HT1080 (cell line): ENCODE measurements around the gene ADI1. TPM values are rescaled to one million over a fixed set of nuclear protein-coding genes. Genes with fewer than 3 reads are reported as not detected.
A peak's percentile ranks its signal among the peaks of the same experiment; 100 is the strongest.

Experiments used
- DNase-seq: peaks from one replicate; pipeline ENCODE4 v3.0.0-alpha.2; 2015; ENCODE audit warnings: low read depth
- polyA plus RNA-seq, 2 experiments: library from polyadenylated mRNA; depleted of rRNA; stranded (reverse); fragments of >200 nt; gene quantifications; 2 replicates each; pipeline ENCODE4 v1.2.3, GENCODE V29; 2015
- total RNA-seq: library from RNA; depleted of rRNA; stranded (reverse); fragments of >200 nt; shearing (Covaris generic); gene quantifications from 2 replicates; pipeline ENCODE4 v1.2.3, GENCODE V29; 2014; rRNA removed

Gene ADI1, protein sequence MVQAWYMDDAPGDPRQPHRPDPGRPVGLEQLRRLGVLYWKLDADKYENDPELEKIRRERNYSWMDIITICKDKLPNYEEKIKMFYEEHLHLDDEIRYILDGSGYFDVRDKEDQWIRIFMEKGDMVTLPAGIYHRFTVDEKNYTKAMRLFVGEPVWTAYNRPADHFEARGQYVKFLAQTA
- 98.8 and 106 TPM in 2 replicates for total RNA-seq
- 49.8 and 50.5 TPM in 2 replicates for polyA plus RNA-seq (2015; cell fraction: cytosol; rRNA removed)
- polyA plus RNA-seq (2015; cell fraction: nucleus; rRNA removed) = 22.5 and 27.3 TPM in 2 replicates

DNA sequence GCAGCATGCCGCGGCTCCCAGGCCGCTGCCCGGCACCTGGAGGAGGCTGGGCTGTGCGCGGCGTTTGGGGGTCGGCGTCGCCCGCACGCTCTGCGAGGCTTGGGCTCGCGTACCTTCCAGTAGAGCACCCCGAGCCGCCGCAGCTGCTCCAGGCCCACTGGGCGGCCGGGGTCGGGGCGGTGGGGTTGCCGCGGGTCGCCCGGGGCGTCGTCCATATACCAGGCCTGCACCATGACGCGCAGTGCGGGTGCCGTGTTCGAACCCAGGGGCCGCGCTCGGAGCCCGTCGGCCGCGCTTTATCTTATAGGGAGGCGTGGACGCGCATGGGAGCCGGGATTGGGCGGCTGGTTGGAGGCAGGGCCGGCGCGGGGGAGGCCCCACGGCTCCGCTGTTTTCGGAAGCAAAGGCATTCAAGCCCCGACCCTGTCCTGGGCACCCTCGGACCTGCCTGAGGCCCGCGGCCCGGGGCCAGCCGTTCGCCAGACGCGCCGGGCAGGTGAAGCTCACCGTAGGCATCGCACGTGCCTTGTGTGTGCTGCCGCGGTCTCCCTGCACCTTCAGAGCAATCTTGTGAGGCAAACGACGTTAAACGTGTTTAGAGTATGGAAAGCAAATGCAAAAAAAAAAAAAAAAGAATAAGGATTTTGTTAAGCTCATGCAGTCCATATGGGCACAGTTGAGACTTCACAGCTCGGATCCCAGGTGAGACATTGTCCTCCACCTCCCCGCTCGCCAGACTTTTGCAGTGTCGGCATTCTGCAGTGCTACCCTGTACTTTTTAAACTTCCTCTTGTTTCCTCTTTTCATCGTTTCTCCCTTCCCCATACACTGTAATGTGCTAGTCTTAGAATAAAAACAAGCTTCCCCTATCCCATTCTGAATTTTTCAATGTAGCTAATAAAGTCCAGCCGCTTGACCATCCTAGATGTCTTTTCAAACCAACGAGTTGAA lies at the start of gene ADI1:
TSS of gene ADI1 (minus strand) at position 277 of the 951 bp plus-strand sequence. CDS start at position 233, 44 bp downstream.
- DNase-seq = peak; percentile 86

GRCh38 chr2:3566806-3567205 lies 47.5 kb upstream of the ADI1 start:
- DNase-seq = no peak

- DNase-seq = no peak
Measured at GRCh38 chr2:3565117-3565516, 45.8 kb upstream of the ADI1 start.

- no peak for DNase-seq
Measured at GRCh38 chr2:3563521-3563976, 44.2 kb upstream of the ADI1 start.

GRCh38 chr2:3558205-3559014 lies 39.1 kb upstream of the ADI1 start, which contains the start of gene RNASEH1:
RNASEH1 (minus strand) TSS chr2:3558333; CDS start chr2:3558260, 73 bp downstream.
- DNase-seq = peak; percentile 99

DNA sequence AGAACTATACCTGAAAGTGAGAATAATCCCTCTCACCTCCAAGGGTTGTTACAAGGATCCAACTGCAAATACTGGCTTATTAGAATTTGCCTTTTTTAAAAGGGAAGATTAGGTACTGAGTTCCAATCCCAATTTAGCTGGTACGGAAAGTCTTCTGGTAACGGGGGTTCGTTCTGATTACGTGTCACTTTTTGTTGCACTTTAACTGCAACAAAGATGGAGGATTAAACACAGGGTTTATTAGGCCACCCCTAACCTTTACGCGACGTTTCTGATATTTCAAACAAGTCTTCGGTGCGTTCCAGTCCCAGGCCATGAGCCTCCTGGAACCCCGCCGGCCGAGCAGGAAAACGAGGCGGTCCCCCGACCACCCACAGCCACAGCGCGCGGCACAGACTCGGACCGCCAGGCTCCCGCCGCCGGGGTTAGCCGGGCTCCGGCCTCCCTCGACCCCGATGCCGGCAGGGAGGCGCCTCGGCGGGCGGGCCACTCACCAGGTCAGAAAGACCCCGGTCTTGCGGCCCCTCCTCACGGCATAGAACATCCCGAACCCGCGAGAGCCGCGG lies 38.4 kb upstream of the ADI1 start:
- no peak for DNase-seq

DNA sequence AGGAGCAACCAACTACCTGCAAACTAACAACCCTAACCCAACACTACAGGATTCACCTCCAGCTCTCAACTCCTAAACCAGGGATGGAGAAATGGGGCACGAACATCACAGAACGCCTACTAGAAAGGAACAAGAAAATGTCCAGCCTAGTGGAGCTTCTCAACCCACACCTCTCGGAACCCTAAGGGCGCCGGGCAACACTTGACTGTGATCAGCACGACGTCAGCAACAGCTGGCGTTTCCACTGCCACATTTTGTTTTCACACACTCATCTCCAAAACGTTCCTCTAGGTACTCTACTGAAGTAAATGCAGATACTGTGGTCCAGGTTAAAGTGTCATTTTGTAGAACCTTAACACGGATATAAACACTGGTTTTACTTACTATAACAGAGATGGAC lies 34.6 kb upstream of the ADI1 start:
- DNase-seq = no peak

DNA sequence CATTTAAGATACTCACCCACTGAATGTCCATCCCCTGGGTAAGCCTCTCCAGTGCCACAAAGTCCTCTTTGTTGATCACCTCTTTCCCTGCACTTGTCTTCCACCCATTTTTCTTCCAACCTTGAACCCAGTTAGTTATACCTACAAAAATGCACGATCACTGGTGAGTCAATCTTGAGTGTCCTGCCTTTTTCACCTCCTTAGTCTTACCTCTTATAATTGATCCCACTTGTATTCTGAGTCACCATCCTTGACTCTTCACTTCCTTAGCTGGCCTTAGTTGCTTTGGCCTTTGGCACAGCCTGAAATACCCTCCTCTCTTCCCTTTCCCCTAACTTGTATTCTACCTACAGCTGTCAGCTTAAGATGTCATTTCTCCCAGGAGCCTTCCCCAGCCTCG lies 28.6 kb upstream of the ADI1 start:
- peak; percentile 44 for DNase-seq

- DNase-seq = no peak
Measured at GRCh38 chr2:3545788-3546478, 26.6 kb upstream of the ADI1 start.

DNA sequence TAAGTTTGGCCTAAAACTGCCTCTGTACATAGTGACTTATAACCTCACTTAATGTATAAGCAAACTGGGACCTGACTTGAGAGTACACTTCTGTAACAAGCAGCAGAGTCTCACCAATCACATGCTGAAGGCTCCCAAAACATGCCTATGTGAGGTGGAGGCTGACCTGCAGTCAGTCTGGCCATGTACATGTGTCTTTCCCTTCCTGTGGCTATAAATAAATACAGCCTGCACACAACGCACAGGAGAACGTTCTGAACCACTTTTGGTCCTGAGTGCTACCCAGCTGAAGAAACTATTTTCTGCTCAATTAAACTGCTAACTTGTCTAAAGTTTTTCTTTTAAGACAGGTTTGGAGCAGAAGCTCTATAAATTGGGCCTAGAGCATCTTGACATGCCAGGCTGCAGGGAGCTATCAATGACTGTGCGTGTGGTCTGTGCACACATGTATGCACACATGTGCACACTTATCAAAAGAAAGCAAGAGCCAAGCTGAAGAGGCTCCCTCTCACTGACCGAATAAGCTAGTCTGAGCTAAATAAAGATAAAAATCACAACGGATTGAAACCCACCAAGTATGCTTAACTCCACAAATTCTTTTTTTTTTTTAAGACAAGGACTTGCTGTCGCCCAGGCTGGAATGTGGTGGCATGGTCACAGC lies 23.8 kb upstream of the ADI1 start:
- DNase-seq = no peak

- DNase-seq = no peak
Measured at GRCh38 chr2:3542107-3542506, 22.8 kb upstream of the ADI1 start.

DNA sequence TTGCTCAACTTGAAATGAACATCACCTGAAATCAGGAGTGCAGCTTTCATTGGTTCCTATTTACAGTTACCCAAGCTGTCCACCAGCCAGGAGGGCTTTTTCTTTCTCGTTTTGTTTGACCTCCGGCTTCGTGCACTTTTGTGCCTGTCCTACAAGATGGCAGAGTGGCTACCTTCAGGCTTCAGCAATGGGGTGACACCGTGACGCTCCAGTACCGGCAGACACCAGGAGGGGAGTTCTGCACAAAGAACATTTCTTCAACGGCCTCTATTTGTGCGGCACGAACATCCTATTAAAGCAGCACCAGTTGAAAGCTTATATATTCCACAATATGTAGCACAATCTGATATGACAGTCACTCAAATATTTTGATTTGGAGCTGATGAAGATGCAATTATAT lies 20.5 kb upstream of the ADI1 start:
- no peak for DNase-seq

GRCh38 chr2:3536682-3537632 lies 17.6 kb upstream of the ADI1 start:
- DNase-seq = peak; percentile 74

DNA sequence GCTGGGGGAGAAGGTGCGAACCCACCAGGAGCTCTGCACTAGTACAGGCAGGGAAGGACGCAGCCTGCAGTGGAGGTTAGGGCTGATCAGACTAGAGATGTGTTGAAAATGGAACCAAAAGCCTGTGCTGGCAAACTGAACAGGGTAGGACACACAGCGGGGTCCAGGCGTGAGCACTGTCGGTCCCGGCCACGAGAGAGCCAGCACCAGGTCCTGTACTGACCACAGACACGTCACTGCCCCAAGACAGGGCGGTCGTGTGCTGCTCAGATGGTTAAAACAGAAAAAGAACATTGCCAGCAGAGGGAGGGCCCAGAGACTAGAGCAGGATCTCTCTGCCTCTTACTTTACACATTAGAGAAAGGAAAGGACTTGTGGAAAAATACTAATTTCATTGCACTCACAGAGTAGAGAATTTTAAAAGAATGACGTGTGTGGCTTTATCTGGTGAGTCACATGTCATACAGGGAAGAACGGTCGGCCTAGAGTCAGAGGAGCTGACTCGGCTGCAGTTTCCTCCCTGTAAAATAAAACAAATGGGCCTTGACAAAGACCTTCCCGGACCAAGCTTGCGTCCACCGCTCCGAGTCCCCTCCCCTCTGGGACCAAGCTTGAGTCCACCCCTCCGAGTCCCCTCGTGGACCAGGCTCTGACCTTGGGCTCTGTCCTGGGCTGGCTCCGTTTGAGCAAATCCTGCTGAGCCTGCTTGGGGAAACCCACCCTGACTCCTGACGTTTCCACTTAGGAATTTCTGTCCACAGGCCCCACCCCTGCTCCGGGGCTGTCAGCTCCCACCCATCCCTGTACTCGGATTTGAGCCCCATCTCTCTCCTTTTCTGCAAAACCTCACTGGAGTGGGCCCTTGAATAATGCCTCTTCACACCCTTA lies 16.7 kb upstream of the ADI1 start:
- DNase-seq = peak; percentile 94

GRCh38 chr2:3535467-3535793 lies 16.1 kb upstream of the ADI1 start:
- no peak for DNase-seq

DNA sequence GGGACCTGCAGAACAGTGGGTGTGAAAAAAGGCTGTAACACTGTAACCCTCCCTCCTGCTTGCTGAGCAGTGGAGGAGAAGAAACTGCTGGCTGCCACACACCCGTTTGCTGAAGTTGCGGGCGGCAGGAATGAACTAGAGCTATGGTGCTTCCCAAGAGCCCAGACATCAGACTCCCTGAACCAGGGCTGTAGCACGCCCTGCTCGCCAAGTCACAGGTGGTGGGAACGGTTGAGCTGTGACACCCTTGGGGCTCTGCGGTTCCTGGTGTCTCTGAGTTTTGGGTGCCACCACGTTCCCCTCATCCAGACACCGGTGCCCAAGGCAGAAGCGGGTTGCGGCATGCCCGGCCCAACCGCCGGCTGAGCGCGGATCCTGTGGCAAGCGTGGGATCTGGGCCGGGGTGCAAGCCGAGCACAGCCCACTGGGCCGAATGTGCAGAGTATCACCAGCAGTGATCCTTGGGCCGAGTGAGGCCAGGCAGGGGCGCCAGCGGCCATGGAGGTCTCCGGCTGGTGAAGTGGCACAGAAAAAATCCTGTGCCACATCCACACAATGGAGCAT lies 15.0 kb upstream of the ADI1 start:
- DNase-seq = no peak

DNA sequence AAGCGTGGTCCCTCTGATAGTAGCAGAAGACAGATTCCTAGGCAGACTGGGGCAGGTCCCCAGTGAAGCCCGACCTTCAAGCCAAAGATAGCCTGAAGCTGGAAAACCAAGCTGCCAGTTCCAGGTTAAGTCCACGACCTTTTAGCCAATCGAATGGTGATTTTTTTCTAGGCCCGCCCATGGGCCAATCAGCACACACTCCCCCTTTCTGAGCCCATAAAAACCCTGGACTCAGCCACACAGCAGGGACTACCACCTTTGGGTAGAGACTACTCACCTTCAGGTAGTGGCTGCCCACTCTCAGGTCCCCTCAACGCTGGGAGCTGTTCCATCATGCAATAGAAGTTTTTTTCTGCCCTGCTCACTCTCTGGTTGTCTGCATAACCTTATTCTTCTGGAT lies 14.5 kb upstream of the ADI1 start:
- no peak for DNase-seq
